ENCODE data around the gene CYB5R3.
"Not testable (repeated sequence)": the region's sequence is repeated elsewhere in the genome, so short reads cannot be mapped to it uniquely, and the experiment has no call there.

The CYB5R3 gene

DNA sequence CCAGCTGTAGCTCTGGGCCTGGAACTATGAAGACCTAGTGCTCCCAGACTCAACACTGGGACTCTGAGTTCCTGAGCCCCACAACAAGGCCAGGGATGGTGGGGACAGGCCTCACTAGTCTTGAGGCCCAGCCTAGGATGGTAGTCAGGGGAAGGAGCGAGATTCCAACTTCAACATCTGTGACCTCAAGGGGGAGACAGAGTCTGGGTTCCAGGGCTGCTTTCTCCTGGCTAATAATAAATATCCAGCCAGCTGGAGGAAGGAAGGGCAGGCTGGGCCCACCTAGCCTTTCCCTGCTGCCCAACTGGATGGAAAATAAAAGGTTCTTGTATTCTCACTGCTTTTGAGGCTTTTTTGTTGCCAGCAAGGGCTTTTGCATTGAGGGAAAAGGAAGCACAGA, 75.1 kb downstream of the CYB5R3 start:
- not testable (repeated sequence) for DNase-seq (ENCODE audit: low read depth in 1 of 2, low spot score in 1 of 2)

DNA sequence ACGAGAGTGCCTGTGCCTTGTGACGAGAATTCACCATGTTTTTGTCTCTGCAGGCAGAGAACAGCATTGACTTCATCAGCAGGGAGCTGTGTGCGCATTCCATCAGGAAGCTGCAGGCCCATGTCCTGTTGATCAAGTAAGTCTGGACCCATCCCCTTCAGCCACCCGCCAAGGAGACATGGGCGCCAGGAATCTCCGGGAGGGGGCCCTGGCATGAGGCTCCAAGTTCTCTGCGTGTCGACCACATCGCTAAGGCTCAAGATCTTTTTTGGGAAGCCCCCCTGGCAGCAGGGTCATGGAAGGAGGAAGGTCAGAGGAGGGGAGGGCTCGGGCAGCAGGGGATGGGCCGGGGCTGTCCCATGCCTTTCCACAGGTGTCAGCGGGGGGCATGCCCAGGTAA, 78.1 kb downstream of the CYB5R3 start:
- DNase-seq (ENCODE audit: low read depth in 1 of 2, low spot score in 1 of 2): not testable (repeated sequence)

DNA sequence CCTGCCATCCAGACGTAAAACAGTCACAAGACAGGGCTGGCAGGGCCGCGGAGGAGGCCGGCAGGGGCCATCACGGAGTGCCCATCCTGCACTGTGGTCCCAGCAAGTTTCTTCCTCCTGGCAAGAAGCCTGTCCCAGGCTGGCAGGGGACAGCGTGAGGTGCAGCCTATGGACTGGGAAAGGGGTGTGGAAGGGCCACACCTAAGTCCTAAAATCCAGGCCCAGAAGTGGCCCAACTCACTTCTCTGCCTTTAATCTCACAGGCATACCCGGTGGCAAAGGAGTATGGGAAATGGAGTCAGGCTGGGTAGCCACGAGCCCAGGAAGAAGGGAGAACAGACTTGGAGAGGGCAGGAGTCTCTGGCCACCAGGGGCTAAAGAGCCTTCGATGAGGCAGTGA, 78.6 kb downstream of the CYB5R3 start:
- not testable (repeated sequence) for DNase-seq (ENCODE audit: low read depth in 1 of 2, low spot score in 1 of 2)

DNA sequence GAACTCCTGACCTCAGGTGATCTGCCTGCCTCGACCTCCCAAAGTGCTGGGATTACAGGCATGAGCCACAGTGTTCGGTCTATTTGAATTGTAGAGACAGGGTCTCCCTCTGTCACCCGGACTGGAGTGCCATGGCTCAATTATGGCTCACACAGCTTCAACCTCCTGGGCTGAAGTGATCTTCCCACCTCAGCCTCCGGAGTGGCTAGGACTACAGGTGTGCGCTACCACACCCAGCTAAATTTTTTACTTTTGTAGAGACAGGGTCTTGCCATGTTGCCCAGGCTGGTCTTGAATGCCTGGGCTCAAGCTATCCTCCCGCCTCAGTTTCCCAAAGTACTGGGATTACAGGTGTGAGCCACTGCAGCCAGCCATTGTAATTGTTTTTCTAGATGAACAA, 81.2 kb downstream of the CYB5R3 start:
- DNase-seq (ENCODE audit: low read depth in 1 of 2, low spot score in 1 of 2): not testable (repeated sequence)

Data from activated CD4-positive, alpha-beta T cell treated with anti-CD3 and anti-CD28 coated beads, Interleukin-2, amount 50 U/mL, for 24 hours (primary cell).